HG03139 (cell line): Measurements from ENCODE around the gene REPIN1.

Source experiments
- ATAC-seq: cut with Tn5 transposase; IDR thresholded peaks from one replicate; pipeline ENCODE4 v1.9.1; 2021; ENCODE audit not compliant: unreplicated experiment

Gene REPIN1

GRCh38 chr7:150420242-150420641 lies 51.6 kb downstream of the REPIN1 start:
- no peak for ATAC-seq

GRCh38 chr7:150420987-150421674 lies 52.5 kb downstream of the REPIN1 start:
- ATAC-seq: peak; percentile 94

- ATAC-seq: no peak
These were observed 53.2 kb downstream of the REPIN1 start for GRCh38 chr7:150421831-150422230.
